ENCODE measurements around the gene PSME1. TPM values are rescaled to one million over a fixed set of nuclear protein-coding genes. Genes with fewer than 3 reads are reported as not detected.

The PSME1 gene
- polyA plus RNA-seq, 1 donor from 2014 or later = 55.8 TPM

DNA sequence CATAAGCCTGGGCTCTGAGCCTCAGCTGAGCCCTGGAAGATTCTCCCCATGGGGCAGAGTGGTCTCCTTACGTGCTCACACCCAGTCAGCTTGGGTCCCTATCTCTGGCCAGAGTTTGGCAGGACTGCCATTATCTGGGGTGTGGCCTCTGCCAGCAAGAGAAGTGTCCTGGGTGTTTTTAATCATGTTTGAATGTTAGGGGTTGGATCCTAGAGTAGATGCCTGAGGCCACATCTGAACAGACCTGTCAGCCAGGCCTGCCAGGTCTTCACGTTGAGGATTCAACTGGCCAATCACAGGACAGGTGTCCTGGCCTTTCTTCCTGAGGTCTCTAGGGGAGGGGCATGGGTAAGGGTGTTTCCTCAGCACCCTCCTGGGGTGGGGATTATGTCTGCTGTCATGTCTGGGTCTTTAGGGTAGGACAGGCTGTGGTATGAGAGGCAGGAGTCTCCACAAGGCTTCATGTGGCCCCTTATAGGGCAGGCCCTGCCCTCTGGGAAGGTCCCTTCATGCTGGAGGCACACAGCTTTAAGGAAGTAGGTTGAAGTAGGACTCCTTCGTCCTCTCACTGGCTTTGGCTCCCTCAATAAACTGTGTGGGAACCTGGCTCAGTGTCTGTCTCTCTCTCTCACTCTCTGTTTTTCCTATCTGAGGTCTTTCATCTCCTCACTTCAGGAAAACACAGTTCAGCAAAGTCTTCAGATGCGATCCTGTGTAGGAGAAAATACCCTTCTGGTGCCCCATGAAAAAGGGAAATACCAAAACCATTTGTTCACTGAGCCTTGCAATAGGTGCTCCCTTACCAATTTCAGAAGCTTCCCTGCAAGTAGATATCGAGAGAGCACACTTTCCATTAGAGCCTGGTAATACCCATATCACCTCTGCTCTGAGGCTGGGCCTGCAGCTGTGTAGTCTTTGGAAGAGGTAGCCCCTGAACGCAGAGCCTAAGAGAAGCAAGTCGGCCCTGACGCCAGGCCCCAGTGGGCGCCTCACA is 12.3 kb upstream of the PSME1 start:
- Histone ChIP-seq H3K27me3 (ENCODE audit: insufficient read depth, low read depth, low read length) (no peaks in the 10 kb centered on the region), H3K9me3 (ENCODE audit: low read length) (no peaks in the 10 kb centered on the region), H3K79me2 (replicated peaks; ENCODE audit: insufficient read depth, low read length) (no peaks in the 10 kb centered on the region), H2AFZ (ENCODE audit: low read depth, low read length) (no peak overlapping the region), H4K20me1 (ENCODE audit: insufficient read depth) (no peaks in the 10 kb centered on the region), H3K4me3 (ENCODE audit: low read length) (no peak overlapping the region), H3F3A (ENCODE audit: insufficient read depth, low read length, poor library complexity, severe bottlenecking) (no peaks in the 10 kb centered on the region), H3K9me2 (ENCODE audit: insufficient read depth, low read length) (no peaks in the 10 kb centered on the region), H3K36me3 (ENCODE audit: insufficient read depth, low read length) (no peaks in the 10 kb centered on the region), H3K4me2 (ENCODE audit: low read length) (no peak overlapping the region), H3K27ac (ENCODE audit: low read length) (no peak overlapping the region), H3K9ac (ENCODE audit: low read length) (no peak overlapping the region)
- TF ChIP-seq TAF1 (IDR thresholded peaks at IDR 0.05; ENCODE audit: low read depth) (no peak), POLR2AphosphoS5 (IDR thresholded peaks at IDR 0.05) (no peak)
- TF ChIP-seq, protein P1, sequence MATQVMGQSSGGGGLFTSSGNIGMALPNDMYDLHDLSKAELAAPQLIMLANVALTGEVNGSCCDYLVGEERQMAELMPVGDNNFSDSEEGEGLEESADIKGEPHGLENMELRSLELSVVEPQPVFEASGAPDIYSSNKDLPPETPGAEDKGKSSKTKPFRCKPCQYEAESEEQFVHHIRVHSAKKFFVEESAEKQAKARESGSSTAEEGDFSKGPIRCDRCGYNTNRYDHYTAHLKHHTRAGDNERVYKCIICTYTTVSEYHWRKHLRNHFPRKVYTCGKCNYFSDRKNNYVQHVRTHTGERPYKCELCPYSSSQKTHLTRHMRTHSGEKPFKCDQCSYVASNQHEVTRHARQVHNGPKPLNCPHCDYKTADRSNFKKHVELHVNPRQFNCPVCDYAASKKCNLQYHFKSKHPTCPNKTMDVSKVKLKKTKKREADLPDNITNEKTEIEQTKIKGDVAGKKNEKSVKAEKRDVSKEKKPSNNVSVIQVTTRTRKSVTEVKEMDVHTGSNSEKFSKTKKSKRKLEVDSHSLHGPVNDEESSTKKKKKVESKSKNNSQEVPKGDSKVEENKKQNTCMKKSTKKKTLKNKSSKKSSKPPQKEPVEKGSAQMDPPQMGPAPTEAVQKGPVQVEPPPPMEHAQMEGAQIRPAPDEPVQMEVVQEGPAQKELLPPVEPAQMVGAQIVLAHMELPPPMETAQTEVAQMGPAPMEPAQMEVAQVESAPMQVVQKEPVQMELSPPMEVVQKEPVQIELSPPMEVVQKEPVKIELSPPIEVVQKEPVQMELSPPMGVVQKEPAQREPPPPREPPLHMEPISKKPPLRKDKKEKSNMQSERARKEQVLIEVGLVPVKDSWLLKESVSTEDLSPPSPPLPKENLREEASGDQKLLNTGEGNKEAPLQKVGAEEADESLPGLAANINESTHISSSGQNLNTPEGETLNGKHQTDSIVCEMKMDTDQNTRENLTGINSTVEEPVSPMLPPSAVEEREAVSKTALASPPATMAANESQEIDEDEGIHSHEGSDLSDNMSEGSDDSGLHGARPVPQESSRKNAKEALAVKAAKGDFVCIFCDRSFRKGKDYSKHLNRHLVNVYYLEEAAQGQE (IDR thresholded peaks at IDR 0.05; ENCODE audit: borderline replicate concordance) = no peak

DNA sequence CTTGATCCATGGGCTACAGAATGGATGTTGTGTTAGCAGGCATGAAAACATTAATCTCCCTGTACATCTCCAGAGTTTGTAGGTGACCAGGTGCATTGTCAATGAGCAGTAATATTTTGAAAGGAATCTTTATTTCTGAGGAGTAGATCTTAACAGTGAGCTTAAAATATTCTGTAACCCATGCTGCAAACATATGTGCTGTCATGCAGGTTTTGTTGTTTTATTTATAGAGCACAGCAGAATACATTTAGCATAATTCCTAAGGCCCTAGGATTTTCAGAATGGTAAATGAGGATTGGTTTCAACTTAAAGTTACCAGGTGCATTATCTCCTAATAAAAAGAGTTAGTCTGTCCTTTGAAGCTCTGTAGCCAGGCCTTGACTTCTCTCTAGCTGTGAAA is 9.1 kb upstream of the PSME1 start:
- H3K4me3 ChIP-seq (ENCODE audit: low read length) = no peak overlapping the region
- H3K9me2 ChIP-seq (ENCODE audit: insufficient read depth, low read length) = no peaks in the 10 kb centered on the region
- no peaks in the 10 kb centered on the region for H4K20me1 ChIP-seq (ENCODE audit: insufficient read depth)
- H3F3A ChIP-seq (ENCODE audit: insufficient read depth, low read length, poor library complexity, severe bottlenecking) = no peaks in the 10 kb centered on the region
- no peaks in the 10 kb centered on the region for H3K9me3 ChIP-seq (ENCODE audit: low read length)
- no peaks in the 10 kb centered on the region for H3K36me3 ChIP-seq (ENCODE audit: insufficient read depth, low read length)
- H3K9ac ChIP-seq (ENCODE audit: low read length) = no peak overlapping the region
- H3K79me2 ChIP-seq (replicated peaks; ENCODE audit: insufficient read depth, low read length) = no peaks in the 10 kb centered on the region
- TF ChIP-seq POLR2AphosphoS5 (IDR thresholded peaks at IDR 0.05) (no peak), SMC3 (conservative IDR thresholded peaks at IDR 0.05; ENCODE audit: poor library complexity) (no peak), EP300 (conservative IDR thresholded peaks at IDR 0.05; ENCODE audit: poor library complexity, severe bottlenecking) (no peak), TAF1 (IDR thresholded peaks at IDR 0.05; ENCODE audit: low read depth) (no peak), EZH2 (IDR thresholded peaks at IDR 0.05; ENCODE audit: borderline replicate concordance, insufficient read depth, low read length, poor library complexity, severe bottlenecking) (no peak), MXI1 (conservative IDR thresholded peaks at IDR 0.05; ENCODE audit: poor library complexity, severe bottlenecking) (no peak), RAD21 (conservative IDR thresholded peaks at IDR 0.05) (no peak)
- TF ChIP-seq, protein P2, sequence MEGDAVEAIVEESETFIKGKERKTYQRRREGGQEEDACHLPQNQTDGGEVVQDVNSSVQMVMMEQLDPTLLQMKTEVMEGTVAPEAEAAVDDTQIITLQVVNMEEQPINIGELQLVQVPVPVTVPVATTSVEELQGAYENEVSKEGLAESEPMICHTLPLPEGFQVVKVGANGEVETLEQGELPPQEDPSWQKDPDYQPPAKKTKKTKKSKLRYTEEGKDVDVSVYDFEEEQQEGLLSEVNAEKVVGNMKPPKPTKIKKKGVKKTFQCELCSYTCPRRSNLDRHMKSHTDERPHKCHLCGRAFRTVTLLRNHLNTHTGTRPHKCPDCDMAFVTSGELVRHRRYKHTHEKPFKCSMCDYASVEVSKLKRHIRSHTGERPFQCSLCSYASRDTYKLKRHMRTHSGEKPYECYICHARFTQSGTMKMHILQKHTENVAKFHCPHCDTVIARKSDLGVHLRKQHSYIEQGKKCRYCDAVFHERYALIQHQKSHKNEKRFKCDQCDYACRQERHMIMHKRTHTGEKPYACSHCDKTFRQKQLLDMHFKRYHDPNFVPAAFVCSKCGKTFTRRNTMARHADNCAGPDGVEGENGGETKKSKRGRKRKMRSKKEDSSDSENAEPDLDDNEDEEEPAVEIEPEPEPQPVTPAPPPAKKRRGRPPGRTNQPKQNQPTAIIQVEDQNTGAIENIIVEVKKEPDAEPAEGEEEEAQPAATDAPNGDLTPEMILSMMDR (IDR thresholded peaks at IDR 0.05; ENCODE audit: poor library complexity, severe bottlenecking) = no peak
- TF ChIP-seq, protein P1 (IDR thresholded peaks at IDR 0.05; ENCODE audit: borderline replicate concordance) = no peak
- H3K27me3 ChIP-seq (ENCODE audit: insufficient read depth, low read depth, low read length) = no peaks in the 10 kb centered on the region
- no peak overlapping the region for H3K4me2 ChIP-seq (ENCODE audit: low read length)
- no peak overlapping the region for H2AFZ ChIP-seq (ENCODE audit: low read depth, low read length)
- no peak overlapping the region for H3K27ac ChIP-seq (ENCODE audit: low read length)

Data from neural cell (in vitro differentiated cells).